GM12874 (cell line): Measurements from ENCODE around the gene TTC9C.

ENCODE experiments used
- CTCF ChIP-seq: IDR thresholded peaks from 2 replicates; pipeline ENCODE4 v1.5.1; 2011; ENCODE audit warnings: low read depth, mild to moderate bottlenecking, control low read depth, low read length, moderate library complexity; ENCODE audit not compliant: insufficient read depth

TTC9C gene

GRCh38 chr11:62707277-62707861 lies 20.9 kb upstream of the TTC9C start, which contains the start of the genes BSCL2 and GNG3:
BSCL2 (minus strand) TSS chr11:62707424; CDS start chr11:62707195, 229 bp downstream.
GNG3 (plus strand) TSS chr11:62707676; CDS start chr11:62708296, 620 bp downstream.
- no peak for TF ChIP-seq CTCF

GRCh38 chr11:62708392-62708791 lies 19.9 kb upstream of the TTC9C start:
- TF ChIP-seq CTCF = no peak

GRCh38 chr11:62708793-62709192 lies 19.5 kb upstream of the TTC9C start:
- TF ChIP-seq CTCF = no peak

GRCh38 chr11:62709247-62710000 lies 18.9 kb upstream of the TTC9C start:
- no peak for TF ChIP-seq CTCF

- no peak for TF ChIP-seq CTCF
Measured at GRCh38 chr11:62710001-62710345, 18.3 kb upstream of the TTC9C start.

- TF ChIP-seq CTCF = no peak
Measured at GRCh38 chr11:62712276-62712812, 15.9 kb upstream of the TTC9C start.

GRCh38 chr11:62712861-62713260 lies 15.4 kb upstream of the TTC9C start:
- no peak for TF ChIP-seq CTCF
